ENCODE measurements around the gene TACR3.
"Not testable (repeated sequence)": the region's sequence is repeated elsewhere in the genome, so short reads cannot be mapped to it uniquely, and the experiment has no call there.

The TACR3 gene

GRCh38 chr4:103719830-103720207 lies at the start of gene TACR3:
TSS of gene TACR3 (minus strand) at chr4:103719985. CDS start at chr4:103719675, 310 bp downstream.
- DNase-seq: no peak

GRCh38 chr4:103757631-103758030 lies 37.8 kb upstream of the TACR3 start:
- DNase-seq: no peak

GRCh38 chr4:103756741-103757140 lies 37.0 kb upstream of the TACR3 start:
- no peak for DNase-seq

- DNase-seq: no peak
Observed at GRCh38 chr4:103754844-103755243, 35.1 kb upstream of the TACR3 start.

- DNase-seq: no peak
Observed at GRCh38 chr4:103753868-103754653, 34.3 kb upstream of the TACR3 start.

- not testable (repeated sequence) for DNase-seq
Observed at GRCh38 chr4:103723150-103723549, 3.4 kb upstream of the TACR3 start.

GRCh38 chr4:103721251-103721650 lies 1.5 kb upstream of the TACR3 start:
- no peak for DNase-seq

GRCh38 chr4:103720661-103721060 lies 876 bp upstream of the TACR3 start:
- DNase-seq: no peak

GRCh38 chr4:103719105-103719829 lies 518 bp downstream of the TACR3 start:
- DNase-seq: no peak

GRCh38 chr4:103692615-103693014 lies 27.2 kb downstream of the TACR3 start:
- no peak for DNase-seq

GRCh38 chr4:103673983-103674382 lies 45.8 kb downstream of the TACR3 start:
- no peak for DNase-seq

- not testable (repeated sequence) for DNase-seq
Observed at GRCh38 chr4:103666764-103667163, 53.0 kb downstream of the TACR3 start.

- DNase-seq: no peak
Observed at GRCh38 chr4:103664436-103665075, 55.2 kb downstream of the TACR3 start.

GRCh38 chr4:103648541-103648940 lies 71.2 kb downstream of the TACR3 start:
- no peak for DNase-seq

- no peak for DNase-seq
Observed at GRCh38 chr4:103645991-103646390, 73.8 kb downstream of the TACR3 start.

- no peak for DNase-seq
Observed at GRCh38 chr4:103634236-103634635, 85.5 kb downstream of the TACR3 start.

GRCh38 chr4:103626296-103626695 lies 93.5 kb downstream of the TACR3 start:
- DNase-seq: no peak

GRCh38 chr4:103591841-103592240 lies 127.9 kb downstream of the TACR3 start:
- DNase-seq: no peak

GRCh38 chr4:103567591-103567990 lies 152.2 kb downstream of the TACR3 start:
- no peak for DNase-seq

GRCh38 chr4:103559178-103559577 lies 160.6 kb downstream of the TACR3 start:
- DNase-seq: not testable (repeated sequence)
